HG03175 (cell line): ENCODE results near the gene MLIP.
A peak's percentile ranks its signal among the peaks of the same experiment; 100 is the strongest.
"Not testable (repeated sequence)": the region's sequence is repeated elsewhere in the genome, so short reads cannot be mapped to it uniquely, and the experiment has no call there.

Experiments
- ATAC-seq: cut with Tn5 transposase; IDR thresholded peaks from one replicate; pipeline ENCODE4 v1.9.1; 2021; ENCODE audit warnings: mild to moderate bottlenecking, moderate library complexity; ENCODE audit not compliant: unreplicated experiment

The MLIP gene

DNA sequence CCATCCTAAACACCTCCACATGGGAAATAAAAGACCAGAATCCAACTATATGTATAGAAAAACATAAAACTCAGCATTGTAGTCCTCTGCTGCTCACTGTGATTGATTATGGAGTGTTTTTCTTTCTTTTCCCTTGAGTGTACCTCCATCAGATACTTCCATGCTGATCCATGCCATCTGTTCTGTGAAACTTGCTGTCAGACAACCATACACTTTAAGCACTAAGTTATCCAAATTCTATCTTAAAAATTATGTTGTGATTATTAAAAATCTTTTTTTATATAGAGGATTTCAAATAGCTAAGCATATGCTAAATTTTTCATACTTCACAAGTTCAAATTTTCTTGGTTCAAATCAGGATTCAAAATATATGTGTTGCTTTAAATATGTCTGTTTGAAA, 105.1 kb downstream of the MLIP start:
- ATAC-seq, result no peak

DNA sequence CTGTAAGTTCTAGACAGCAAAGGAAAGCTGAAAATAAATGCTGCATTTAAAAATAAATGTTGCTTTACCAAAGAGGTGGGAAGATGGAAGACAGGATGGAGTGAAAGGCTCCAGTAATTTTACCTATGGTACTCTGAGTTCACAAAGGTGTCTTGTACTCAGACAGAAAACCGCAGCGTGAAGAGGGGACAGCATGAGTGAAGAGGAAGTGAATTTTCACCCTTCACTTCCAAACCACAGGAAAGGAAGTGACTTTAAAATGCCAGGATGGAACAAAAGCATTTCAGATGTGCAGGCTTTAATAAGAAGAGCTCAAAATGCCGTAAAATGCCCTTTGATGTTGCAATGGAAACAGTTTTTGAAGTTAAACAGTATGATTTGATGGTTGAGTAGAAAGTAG, 105.8 kb downstream of the MLIP start:
- ATAC-seq, result peak; percentile 82

DNA sequence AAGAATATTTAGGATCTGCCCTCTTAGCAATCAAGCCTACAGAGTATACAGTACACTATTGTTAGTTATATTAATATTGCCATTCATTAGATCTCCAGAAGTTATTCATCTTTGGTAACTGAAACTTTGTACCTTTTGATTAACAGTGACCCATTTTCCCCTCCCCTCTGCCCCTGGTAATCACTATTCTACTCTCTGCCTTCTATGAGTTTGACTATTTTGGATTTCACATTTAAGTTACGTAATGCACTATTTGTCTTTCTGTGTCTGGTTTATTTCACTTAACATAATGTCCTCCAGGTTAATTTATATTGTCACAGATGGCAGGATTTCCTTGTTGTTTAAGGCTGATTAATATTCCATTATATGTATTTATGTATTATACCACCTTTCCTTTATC, 111.0 kb downstream of the MLIP start:
- no peak for ATAC-seq

DNA sequence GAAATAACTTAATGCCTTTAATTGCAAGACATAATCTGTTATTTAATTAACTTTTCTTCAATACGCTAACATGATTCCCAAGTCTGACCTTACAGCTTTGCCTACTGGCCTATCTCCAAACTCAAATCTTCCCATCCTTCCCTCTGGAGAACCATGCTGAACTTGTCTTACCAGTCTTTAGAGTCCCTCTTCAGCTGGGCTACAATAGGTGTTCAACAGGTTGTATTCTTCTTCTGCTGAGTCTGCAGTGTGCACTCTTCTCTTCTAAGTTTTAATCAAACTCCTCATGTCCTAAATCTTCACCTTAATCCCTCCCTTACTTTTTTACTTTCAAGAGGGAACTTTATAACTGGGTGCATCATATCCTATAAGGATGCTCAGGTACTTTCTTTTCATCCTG, 121.5 kb downstream of the MLIP start:
- ATAC-seq, result no peak

DNA sequence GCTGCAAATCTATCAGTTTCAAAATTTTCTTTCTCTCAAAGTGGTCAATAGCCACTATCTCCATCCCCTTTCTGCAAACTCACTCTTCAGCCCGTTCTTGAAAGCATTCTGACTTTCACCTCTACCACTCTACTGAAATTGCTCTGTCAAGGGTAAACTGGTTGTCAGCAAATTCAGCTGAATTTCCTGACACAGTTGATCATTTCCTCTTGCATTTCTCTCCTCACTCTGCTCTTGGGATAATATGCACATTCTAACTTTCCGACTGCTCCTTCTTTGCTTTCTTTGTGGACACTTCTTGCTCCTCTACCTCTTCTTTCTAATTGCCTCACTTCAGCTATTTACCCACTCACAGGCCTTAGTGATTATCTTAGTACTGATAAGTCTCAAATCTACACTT, 123.3 kb downstream of the MLIP start:
- no peak for ATAC-seq

DNA sequence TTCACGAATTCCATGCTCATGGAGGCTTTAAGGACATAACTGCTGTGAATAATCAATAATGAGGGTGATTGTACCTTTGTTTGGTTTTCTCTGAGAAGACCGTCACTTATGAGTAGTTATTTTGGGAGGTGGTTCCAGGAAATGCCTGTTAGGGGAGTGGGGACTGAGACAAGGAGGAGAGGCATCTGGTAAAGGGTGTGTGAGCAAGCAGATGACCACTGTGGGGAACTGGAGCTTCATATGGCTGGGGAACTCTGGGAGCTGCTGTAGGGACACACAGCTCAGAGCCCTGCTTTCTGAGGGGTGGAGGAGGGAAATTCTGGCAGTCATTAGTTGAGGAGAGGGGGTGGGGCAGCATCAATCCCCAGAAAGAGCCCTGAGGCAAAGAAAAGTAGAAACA, 125.7 kb downstream of the MLIP start:
- no peak for ATAC-seq

DNA sequence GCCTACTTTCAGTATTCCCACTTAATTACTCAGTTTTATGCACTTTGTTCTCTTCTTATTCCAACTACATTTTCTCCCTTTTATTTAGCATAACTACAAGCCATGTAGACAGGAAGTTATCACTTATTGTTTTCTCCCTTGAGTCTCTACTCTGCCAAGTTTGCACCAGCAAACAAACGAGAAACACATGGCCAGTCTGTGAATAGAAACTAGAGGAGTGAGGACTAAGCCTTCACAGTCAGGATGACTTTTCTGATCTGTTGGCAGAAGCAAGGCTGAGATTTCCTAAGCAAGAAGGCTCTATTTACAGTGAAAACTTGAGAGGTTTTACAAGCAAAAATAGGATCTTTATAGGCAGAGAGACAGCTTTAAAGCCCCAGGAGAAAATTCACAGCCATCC, 127.2 kb downstream of the MLIP start:
- peak; percentile 38 for ATAC-seq

DNA sequence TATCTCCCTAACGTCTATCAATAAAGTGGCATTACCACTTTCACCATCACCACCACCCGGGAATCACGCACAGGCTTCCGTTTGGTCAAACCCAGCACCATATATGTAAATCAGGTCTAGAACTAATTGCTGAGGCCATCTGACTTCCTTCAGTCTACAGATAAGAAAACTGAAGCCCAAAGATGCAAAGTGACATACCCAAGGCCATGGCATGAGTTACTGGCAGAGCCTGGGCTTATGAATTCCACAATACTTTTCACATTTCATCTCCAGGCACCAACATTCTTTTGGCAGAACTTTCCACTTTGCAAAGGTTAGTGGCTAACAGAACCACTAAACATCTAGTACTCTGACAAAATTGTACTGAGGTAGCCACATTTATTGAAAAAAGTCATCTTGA, 132.5 kb downstream of the MLIP start:
- no peak for ATAC-seq

DNA sequence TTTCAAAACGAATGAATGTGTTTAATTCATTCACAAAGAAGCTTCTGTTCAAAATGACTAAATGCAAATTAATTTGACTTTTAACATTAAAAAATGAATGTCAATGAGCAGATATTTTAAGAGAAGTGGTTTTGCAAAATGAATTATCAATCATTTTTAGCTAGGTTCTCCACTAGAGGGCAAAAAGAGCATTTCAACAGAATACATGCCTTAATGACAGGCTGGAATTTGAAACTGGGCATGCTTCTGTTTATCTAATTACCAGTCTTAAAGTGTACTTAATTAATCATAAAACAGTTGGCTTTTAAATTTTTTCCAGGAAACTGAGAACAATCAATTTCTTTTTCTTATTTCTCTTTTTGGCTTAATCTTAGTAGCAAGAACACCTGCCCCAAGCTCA, 133.2 kb downstream of the MLIP start:
- ATAC-seq, result no peak

DNA sequence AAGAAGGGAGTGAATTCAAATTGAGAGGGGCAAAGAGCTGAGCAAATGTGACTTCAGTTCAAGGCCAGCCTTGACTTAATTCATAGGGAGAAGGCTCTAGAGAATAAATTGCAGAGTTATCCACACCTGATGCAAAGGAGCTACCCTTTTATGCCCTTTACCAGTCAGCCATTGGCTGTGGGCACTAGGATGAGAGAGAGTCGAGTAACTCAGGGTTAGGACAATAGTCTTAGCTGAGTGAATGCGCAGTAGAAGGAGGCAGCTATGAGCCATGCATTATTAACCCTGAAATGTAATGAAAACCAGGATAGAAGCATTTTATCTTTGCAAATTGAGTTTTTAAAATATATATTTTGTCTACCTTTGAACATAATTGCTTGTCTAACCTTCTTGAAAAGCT, 134.0 kb downstream of the MLIP start:
- no peak for ATAC-seq

DNA sequence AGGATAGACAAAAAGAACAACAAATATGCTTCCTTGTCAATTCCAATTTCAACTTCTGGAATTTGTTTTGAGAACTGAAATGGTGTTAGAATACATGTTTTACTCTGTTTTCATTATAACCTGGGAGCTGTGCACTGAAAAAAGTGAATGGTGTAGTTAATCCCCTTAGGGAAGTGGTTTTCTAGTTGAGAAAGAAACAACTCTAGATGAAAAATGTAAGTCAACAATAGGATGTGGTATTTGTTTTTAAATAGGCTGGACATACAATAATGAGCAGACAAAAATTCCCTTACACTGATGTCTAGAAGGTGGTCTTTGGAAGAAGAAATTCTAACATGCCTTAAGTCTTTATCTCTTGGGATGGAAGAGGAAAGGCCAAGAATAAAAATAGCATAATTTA, 137.1 kb downstream of the MLIP start:
- ATAC-seq, result peak; percentile 39

DNA sequence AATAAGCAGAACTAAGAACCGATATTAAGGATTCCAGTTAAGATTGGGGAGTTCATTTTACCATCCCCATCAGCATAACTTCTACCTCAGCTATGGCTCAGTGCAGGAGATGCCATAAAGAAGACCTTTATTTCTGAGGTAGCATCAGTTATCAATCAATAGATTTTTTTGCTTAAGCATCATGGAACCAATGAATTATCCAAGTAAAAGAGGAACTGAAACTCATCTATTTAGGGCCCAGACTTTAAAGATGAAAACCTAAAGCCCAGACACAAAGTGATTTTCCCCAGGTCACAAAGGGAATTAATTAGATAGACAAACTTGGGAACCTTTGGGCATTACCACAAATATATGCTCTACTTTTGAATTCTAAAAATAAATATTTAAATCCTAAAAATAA, 137.8 kb downstream of the MLIP start:
- ATAC-seq, result peak; percentile 62

DNA sequence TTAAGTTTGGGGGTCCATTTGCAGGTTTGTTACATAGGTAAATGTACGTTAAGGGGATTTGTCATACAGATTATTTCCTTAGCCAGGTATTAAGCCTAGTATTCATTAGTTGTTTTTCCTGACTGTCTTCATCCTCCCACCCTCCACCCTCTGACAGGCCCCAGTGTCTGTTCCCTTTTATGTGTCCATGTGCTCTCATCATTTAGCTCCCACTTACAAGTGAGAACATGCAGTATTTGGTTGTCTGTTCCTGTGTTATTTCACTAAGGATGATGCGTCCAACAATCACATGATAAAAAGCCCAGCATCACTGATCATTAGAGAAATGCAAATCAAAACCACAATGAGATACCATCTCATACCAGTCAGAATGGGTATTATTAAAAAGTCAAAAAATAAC, 138.6 kb downstream of the MLIP start:
- ATAC-seq, result not testable (repeated sequence)

DNA sequence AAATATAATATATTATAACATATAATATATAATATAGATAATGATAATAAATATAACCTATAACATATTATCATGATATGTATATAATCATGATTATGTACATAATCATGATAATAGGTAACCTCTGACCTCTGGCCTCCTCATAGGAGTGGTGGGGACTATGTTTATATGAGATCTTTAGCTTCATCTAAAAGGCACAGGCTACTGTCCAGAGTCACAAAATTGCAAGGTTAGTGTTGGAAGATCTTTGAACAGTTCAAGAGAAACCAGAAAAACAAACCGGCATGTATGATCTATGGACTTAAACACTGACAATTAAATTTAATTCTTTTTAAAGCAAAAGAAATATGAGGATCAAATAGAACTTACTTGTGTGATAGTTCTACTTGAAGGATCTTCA, 141.3 kb downstream of the MLIP start:
- ATAC-seq, result no peak

DNA sequence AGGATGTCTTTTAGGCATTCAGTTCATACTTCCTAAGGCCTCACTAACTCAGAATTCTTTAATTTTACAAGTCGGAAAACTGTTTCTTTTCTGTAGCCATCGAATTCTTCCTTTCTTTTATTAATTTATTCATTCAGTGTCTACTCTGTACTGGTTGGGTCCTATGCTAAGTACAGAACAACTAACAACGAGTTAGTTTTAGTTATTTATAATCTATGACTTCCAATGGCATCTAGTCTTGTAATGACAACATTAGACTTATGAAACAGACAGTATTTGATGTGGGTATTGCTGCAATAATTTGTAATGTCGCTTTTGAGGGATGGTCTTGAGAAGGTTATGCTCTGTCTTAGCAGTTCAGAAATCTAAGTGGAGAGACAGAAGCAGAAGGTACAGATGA, 141.7 kb downstream of the MLIP start:
- no peak for ATAC-seq

DNA sequence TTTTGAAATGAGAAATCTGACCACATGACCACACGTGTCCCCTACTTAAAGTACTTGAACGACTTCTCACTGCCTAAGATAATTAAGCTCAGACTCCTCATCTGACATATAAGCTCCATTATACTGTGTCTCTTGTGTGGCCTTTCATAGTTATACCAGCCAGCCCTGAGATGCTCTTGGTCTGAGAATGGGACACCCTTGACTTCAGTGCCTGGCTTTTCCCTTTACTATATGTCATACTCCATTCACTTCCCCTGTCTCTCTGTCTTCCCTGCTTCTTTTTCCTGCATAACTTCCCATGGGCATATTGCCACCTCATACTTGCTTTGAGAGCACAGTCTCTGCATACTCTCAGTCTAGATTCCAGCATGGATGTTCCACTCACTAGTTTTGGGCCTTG, 143.6 kb downstream of the MLIP start:
- ATAC-seq, result no peak

DNA sequence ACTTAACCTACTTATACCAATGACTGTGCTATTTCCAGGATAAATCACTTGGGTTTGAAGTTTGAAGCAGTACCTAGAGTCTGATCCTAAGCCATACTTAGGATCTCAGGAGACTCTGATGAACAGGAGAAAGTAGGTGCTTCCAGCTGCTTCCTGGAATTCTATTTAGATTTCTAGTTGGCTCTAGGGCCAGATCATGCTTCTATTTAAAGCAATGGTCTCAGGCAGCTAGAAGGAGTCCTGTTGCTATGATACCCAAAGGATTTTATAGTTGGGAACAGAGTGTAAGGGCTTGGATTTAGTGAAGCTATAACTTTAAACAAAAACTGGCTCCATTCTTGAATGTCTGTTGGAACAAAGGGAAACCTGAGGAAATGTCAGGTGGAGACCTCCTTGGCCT, 144.6 kb downstream of the MLIP start:
- ATAC-seq, result no peak

DNA sequence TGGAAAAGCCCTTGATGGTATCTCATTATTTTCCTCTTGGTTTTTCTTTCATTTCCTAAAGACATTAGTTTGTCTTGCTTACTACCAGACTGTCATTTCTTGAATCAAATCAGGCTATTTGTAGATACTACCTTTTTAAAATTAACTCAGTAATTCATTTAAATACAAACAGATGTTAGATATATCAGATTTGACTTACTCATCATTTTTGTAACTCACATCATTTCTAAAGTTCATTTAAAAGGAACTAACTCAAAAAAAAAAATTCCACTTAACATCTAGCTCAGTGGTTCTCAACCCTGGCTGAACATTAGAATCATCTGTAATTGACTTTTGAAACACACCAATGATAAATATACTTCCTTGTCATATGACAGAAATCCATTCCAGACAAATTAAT, 148.8 kb downstream of the MLIP start:
- ATAC-seq, result no peak

DNA sequence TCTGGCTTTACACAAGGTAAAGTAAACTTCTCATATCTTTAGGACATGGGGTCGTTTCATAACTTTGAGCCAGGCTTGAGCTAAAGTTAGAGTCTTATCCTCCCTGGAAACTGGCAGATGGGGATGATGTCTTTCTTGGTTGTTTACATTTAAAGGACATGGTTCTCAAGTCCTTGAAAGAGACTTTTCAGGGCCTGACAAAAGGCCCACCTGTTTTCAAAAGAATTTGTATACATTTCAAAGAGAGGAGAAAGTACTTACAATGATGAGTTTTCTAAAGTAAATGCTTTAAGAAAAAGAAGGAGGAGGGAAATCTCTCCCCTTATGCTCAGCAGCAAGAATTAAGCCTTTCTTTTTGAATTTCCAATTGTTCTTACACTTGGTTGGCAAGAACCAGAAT, 151.3 kb downstream of the MLIP start:
- no peak for ATAC-seq

DNA sequence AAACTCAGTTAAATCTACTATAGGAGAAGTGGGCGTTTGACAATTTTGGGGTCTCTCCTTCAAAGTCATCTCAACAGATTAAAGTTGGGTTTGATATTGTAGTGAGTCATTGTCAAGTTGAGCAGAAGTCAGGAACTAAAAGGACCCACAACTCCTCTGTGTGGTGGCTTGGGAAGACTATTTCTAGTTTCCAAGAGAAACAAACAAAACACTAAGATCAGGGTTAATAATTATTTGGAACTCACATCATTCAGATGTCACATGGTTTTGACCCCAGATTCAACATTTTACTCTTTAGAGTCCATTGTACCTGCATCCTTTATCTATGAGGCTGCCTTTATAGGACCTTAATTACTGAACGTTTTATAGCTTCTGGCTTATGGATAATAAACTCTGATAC, 151.7 kb downstream of the MLIP start:
- no peak for ATAC-seq

DNA sequence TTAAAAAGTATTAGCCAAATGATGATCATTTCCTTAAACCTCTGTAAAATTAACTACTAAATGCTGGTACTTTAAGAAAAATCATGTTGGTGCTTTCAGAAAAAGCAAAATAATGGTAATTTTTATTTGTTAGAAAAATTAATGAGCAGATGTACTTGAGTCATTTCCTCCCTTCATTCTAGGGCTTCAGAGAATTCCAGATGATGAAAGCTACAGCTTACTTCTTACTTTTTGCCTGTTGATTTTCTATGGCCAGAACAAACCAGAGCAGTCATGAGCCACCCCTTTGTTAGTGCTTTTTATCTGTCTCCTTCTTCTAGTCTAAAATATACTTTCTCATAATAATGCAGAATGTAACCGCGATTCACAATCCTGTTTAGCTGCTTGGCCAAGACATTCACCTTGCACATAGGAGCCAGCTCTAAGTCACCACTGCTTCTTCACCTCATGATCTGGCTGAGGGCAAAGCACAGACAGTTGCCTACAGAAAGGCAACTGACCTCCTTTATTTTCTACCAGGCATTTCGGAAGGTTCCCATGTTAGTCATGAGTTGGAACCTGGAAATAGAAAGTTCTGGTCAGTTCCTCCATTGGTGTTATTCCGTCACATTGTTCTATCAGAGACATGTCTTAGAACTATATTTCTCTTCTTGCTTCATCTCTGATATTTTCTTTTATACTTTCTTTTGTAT, 153.5 kb downstream of the MLIP start:
- ATAC-seq, result no peak

DNA sequence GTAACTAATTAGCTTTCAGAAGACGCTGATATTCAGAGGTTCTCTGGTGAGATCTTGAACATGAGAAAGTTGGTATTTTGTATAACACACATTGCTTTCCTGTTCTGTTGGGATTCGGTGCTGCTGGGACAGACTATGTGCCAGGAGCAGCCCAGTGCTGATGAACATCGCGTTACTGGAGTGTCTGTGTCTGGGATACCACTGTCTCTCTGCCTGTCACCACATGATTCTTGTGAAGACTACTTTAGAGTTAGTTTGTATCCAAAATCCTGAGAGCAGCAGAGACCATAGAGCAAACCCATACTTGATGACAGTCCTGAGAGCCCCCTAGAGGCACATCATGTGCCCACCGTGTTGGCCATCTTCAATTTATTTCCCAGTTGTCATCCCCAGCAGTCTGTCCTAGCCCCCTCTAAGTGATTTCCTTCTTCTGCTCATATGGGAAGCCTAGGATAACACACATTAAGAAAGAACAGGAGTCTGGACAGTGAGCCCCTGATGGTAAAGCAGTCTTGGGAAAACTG, 155.2 kb downstream of the MLIP start:
- no peak for ATAC-seq

DNA sequence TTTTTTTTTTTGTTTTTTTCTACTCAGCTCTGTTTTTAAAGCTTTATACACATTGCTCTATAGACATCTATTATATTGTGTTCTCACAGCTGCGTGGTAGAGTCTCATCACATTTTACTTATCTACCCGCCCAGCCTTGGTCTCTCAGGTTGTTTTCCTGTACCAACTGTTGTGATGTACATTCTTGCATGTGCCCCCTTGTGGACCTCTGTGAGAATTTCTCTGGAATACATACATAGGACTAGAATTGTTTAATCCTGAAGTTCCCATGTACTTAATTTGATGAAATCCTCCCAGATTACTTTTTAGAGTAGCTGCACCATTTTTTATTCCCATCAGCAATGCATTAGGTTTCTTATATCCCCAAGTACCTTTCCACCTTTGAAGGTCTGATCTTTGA, 156.6 kb downstream of the MLIP start:
- ATAC-seq, result no peak
